ENCODE data around the gene LACRT. TPM values are rescaled to one million over a fixed set of nuclear protein-coding genes. Genes with fewer than 3 reads are reported as not detected.

LACRT gene
- total and polyA plus RNA-seq, 2 of the 8 experiments (the other 6 are each of a cell fraction or from before 2014, with no cell fraction given) = not detected

DNA sequence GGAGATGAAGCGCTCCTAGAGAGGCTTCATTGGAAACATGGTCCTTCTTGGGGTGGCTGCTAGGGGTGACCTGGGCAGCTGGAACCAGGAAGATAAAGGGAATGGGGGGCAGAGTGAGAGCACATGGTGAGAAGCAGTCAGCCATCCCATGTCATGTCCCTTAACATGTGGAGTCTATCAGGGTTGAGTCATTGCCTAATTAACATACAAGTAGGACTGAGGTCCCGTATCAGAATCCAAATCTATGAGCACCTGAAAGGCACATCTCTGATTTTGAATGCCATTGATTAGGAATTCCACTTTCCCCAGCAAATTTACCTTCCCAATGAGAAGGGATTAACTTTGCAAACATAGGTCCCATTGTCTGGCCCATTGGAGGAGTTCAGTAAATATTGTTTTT, 25.9 kb downstream of the LACRT start:
- H3K79me2 ChIP-seq (ENCODE audit: control insufficient read depth in 1 of 2, insufficient read depth in 2 of 2, low read length in 2 of 2) = no peaks in the 10 kb centered on the region
- H3K4ac ChIP-seq (replicated peaks; ENCODE audit: insufficient read length, low read depth, low read length) = no peak overlapping the region
- H2BK120ac ChIP-seq (replicated peaks; ENCODE audit: low read depth, low read length) = no peak overlapping the region
- no peaks in the 10 kb centered on the region for H3K9me3 ChIP-seq (ENCODE audit: insufficient read depth in 2 of 2, low read depth in 1 of 2, low read length in 1 of 2)
- DNase-seq (ENCODE audit: low read depth in 1 of 2, low spot score in 2 of 2) (no peak), FAIRE-seq (no peak)
- H3K79me1 ChIP-seq (ENCODE audit: low read depth, low read length) = no peaks in the 10 kb centered on the region
- no peak overlapping the region for H2BK20ac ChIP-seq (ENCODE audit: low read length)
- no peaks in the 10 kb centered on the region for H3K23me2 ChIP-seq (ENCODE audit: low read depth, low read length)
- H2BK15ac ChIP-seq (ENCODE audit: low read length) = no peak overlapping the region
- no peak overlapping the region for H2AK5ac ChIP-seq (ENCODE audit: low read depth, low read length)
- no peak overlapping the region for H2AFZ ChIP-seq (ENCODE audit: low read length)
- H3K4me2 ChIP-seq (ENCODE audit: insufficient read depth in 1 of 2, low read depth in 2 of 2, low read length in 2 of 2) = no peak overlapping the region
- H4K91ac ChIP-seq (replicated peaks; ENCODE audit: insufficient read length, low read length) = no peak overlapping the region
- WGBS, 2 experiments (ENCODE audit: extremely low coverage in 1 of 2, insufficient coverage in 1 of 2, insufficient read length in 1 of 2, insufficient replicate concordance in 2 of 2, low coverage in 1 of 2, low lambda C conversion rate in 2 of 2, missing lambda C conversion rate in 1 of 2) = 88% methylated on average over 2 of the region's 2 CpGs; no CpG with 5 or more reads in 1 of the 2 experiments
- no peak overlapping the region for H3K18ac ChIP-seq (ENCODE audit: extremely low read depth, low read length)
- H3K9ac ChIP-seq (replicated peaks in 1 of 4; ENCODE audit: extremely low read depth in 1 of 4, low read depth in 3 of 4, low read length in 3 of 4) = no peak overlapping the region
- ChIA-PET POLR2A (ENCODE audit: partially characterized antibody) (no interaction called here), CTCF (ENCODE audit: partially characterized antibody) (interaction anchor here (0.7 to 2.6 kb wide), 10 partner anchors 10 to 141 kb away, joined by 3 to 9 read pairs (median 4); no protein-coding TSS in a partner anchor)
- H3K27me3 ChIP-seq (replicated peaks in 1 of 4; ENCODE audit: control insufficient read depth in 3 of 4, extremely low read depth in 1 of 4, insufficient read depth in 3 of 4, low read length in 3 of 4) = peaks cover 4 to 59% (median 33%) of the 10 kb centered on the region in 4 experiments
- no peaks in the 10 kb centered on the region for H3K36me3 ChIP-seq (ENCODE audit: control insufficient read depth in 2 of 4, insufficient read depth in 4 of 4, low read length in 3 of 4)
- no peak overlapping the region for H4K5ac ChIP-seq (ENCODE audit: insufficient read length, low read depth, low read length)
- no peak overlapping the region for H2BK5ac ChIP-seq (ENCODE audit: low read depth, low read length)
- H2BK12ac ChIP-seq (ENCODE audit: low read depth, low read length) = no peak overlapping the region
- H3K14ac ChIP-seq (ENCODE audit: insufficient read length) = no peak overlapping the region
- H3K4me1 ChIP-seq (replicated peaks in 1 of 4; ENCODE audit: control insufficient read depth in 3 of 4, insufficient read depth in 4 of 4, low read length in 3 of 4) = no peaks in the 10 kb centered on the region
- no peak overlapping the region for H4K8ac ChIP-seq (ENCODE audit: extremely low read depth, insufficient read depth, low read length)
- no peak overlapping the region for H3K23ac ChIP-seq (ENCODE audit: insufficient read length)
- no peak overlapping the region for H3K27ac ChIP-seq (ENCODE audit: low read depth, low read length)
- H4K20me1 ChIP-seq (replicated peaks in 1 of 2; ENCODE audit: control insufficient read depth in 1 of 2, insufficient read depth in 2 of 2, low read length in 2 of 2) = no peaks in the 10 kb centered on the region
- no peak overlapping the region for H3K56ac ChIP-seq (replicated peaks; ENCODE audit: insufficient read length, low read depth, low read length)
- H3K4me3 ChIP-seq (ENCODE audit: extremely low read depth in 1 of 4, insufficient read depth in 2 of 4, low read depth in 3 of 4, low read length in 4 of 4) = no peak overlapping the region
- TF ChIP-seq EP300 (IDR thresholded peaks at IDR 0.05; ENCODE audit: borderline replicate concordance in 1 of 2, low read depth in 2 of 2, low read length in 2 of 2) = no peak
- TF ChIP-seq, protein P1, sequence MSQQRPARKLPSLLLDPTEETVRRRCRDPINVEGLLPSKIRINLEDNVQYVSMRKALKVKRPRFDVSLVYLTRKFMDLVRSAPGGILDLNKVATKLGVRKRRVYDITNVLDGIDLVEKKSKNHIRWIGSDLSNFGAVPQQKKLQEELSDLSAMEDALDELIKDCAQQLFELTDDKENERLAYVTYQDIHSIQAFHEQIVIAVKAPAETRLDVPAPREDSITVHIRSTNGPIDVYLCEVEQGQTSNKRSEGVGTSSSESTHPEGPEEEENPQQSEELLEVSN (IDR thresholded peaks at IDR 0.05) = no peak
- no peak for TF ChIP-seq TBP (IDR thresholded peaks at IDR 0.05; ENCODE audit: low read depth, low read length)

All from H1 (cell line).